AG04450 (cell line): ENCODE measurements around the gene LARGE2. TPM values are rescaled to one million over a fixed set of nuclear protein-coding genes. Genes with fewer than 3 reads are reported as not detected.

ENCODE experiments used
- CTCF ChIA-PET: fragments of 300-600, 350-600 bp; formaldehyde crosslinking; extraction: SDS; loops from one replicate; lab custom pipeline; 2022; ENCODE audit warnings: antibody characterized with exemption, inconsistent platforms; lab: Charles Lee
- POLR2A ChIA-PET: fragments of 350-600 bp; formaldehyde crosslinking; extraction: SDS; loops from one replicate; lab custom pipeline; 2021; ENCODE audit warnings: antibody characterized with exemption, inconsistent platforms; lab: Yijun Ruan, JAX
- DNase-seq: peaks from one replicate; pipeline ENCODE4 v3.0.0-alpha.2; 2011; ENCODE audit warnings: low read depth, low spot score
- H3K27ac ChIP-seq: one replicate; pipeline ENCODE4 v1.5.1; 2012; ENCODE audit warnings: low read depth, low read length, control low read depth
- H3K27me3 ChIP-seq: one replicate; pipeline ENCODE4 v1.6.0; 2012; ENCODE audit warnings: low read length; ENCODE audit not compliant: control insufficient read depth, insufficient read depth
- H3K4me3 ChIP-seq: 2 replicates; pipeline ENCODE4 v1.5.1; 2011; ENCODE audit warnings: mild to moderate bottlenecking, low read depth, low read length, control low read depth
- H3K9me3 ChIP-seq: 2 replicates; pipeline ENCODE4 v1.5.1; 2012; ENCODE audit warnings: low read length; ENCODE audit not compliant: control insufficient read depth, insufficient read depth
- polyA plus RNA-seq: library from polyadenylated mRNA; depleted of rRNA; stranded (reverse); fragments of >200 nt; gene quantifications from 2 replicates; pipeline ENCODE4 v1.2.3, GENCODE V29; 2011
- TF ChIP-seq, protein P1 (sequence below): IDR thresholded peaks from 2 replicates; pipeline ENCODE4 v1.5.1; 2011; ENCODE audit warnings: low read depth, low read length, control low read depth, inconsistent platforms

LARGE2 gene
- polyA plus RNA-seq, 1 experiment = not detected

DNA sequence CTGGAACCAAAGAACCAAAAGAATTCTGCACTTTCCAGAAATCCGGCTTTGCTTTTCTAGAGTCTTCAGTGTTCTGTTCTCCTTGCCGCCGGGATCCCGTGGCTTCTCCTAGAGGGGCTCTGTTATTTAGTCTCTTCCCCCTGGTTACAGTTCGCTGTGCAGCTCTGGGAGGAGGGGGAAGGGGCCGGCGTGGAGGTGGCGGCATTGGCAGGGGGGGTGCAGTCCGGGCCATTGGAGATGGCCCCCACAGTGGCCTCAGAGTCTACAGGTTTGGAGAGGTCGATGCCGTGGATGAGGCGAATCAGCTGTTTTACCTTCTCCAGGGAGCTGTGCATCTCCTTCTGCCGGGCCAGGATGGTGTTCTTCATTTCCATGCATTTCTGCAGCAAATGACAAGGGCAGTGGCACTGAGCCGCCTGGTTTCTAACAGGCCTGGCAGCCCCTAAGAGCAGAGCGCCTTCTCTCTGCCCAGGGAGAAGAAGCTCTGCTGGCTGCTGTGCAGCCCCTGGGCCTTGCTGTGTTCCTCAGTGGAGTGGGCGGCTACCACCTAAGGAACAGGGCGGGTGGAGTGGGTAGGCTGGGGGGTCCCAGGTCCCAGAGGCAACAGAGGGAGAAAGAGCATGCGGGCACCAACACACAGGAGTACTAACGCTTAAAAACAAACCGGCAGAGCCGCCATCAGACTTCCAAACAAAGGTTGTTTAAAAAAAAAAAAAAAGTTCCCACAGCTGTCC lies 11.6 kb downstream of the LARGE2 start:
- CTCF ChIA-PET = no interaction called here
- H3K4me3 ChIP-seq = no peak overlapping the region
- H3K27ac ChIP-seq = no peak overlapping the region
- no peak for DNase-seq
- H3K9me3 ChIP-seq = no peaks in the 10 kb centered on the region
- POLR2A ChIA-PET = no interaction called here
- TF ChIP-seq, protein P1, sequence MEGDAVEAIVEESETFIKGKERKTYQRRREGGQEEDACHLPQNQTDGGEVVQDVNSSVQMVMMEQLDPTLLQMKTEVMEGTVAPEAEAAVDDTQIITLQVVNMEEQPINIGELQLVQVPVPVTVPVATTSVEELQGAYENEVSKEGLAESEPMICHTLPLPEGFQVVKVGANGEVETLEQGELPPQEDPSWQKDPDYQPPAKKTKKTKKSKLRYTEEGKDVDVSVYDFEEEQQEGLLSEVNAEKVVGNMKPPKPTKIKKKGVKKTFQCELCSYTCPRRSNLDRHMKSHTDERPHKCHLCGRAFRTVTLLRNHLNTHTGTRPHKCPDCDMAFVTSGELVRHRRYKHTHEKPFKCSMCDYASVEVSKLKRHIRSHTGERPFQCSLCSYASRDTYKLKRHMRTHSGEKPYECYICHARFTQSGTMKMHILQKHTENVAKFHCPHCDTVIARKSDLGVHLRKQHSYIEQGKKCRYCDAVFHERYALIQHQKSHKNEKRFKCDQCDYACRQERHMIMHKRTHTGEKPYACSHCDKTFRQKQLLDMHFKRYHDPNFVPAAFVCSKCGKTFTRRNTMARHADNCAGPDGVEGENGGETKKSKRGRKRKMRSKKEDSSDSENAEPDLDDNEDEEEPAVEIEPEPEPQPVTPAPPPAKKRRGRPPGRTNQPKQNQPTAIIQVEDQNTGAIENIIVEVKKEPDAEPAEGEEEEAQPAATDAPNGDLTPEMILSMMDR = no peak
- H3K27me3 ChIP-seq = no peaks in the 10 kb centered on the region

DNA sequence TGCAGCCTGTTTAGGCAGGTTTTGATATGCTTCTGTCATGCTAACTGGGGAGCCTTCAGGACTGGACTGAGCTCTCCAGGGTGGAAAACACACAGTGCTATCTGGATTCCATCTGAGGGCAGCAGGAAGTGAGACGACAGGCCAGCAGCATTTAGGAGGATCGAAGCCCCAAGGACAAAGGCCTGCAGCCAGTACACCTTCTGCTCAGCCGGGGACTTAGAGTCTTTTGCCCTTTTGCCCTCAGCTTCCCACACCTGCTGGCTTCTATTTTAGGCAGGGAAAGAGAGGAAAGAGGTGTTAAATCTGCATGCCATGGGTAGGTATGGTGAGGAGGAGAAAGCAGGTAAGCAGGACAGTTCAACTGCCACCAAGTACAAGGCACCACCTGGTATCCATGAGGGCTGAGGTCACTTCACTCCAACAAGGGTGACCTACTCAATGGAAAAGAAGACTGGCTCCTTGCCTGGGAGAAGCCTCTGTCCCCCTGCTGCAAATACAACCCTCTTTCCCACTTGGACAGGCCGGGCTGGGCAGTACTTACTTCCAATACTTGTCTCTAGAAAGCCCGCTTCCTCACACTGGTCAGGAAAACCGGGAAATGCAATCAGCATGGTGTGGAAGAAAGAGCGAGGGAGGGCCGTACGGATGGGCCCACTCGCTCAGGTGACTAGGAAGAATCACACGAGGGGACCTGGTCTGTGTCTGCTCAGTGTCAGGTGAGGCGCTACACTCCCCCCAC lies 12.3 kb downstream of the LARGE2 start:
- H3K27ac ChIP-seq = no peak overlapping the region
- POLR2A ChIA-PET = no interaction called here
- no peaks in the 10 kb centered on the region for H3K27me3 ChIP-seq
- H3K4me3 ChIP-seq = no peak overlapping the region
- DNase-seq = no peak
- TF ChIP-seq, protein P1 = no peak
- H3K9me3 ChIP-seq = no peaks in the 10 kb centered on the region
- CTCF ChIA-PET = interaction anchor here (0.8 kb wide), 1 partner anchor 31 kb away, joined by 4 read pairs; no protein-coding TSS in a partner anchor

DNA sequence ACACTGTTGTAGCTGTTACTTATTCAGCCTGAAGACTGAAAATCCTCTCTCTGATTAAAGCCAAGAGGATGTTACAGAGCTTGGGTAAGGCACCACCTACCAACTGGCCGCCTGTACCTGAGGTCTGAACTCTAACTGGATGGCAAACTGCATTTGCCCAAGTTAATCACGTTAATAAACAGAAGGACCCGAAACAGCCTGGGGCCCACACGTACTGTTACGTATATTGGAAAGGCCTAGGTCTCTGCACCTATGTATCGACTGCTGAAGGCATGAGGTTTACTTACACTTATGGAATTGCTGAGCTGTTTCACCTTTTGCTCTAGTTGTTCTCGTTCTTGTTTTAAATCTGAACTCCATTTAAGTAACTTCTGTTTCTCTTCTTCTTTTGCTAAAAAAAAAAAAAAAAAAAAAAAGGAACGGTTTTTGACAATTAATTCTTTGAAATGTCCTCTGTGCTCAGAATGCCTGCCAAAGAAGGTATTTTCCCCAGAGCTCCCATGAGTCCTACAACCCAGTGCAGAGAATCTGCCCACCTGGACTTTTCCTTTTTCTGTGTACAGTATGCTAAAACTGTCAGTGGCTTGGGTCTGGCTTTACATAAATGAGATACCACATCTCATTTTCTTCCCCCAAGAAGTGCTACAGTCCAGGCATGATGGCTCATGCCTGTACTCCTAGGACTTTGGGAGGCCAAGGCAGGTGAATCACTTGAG lies 13.1 kb downstream of the LARGE2 start:
- no peak for DNase-seq
- H3K27me3 ChIP-seq = no peaks in the 10 kb centered on the region
- POLR2A ChIA-PET = no interaction called here
- TF ChIP-seq, protein P1 = no peak
- CTCF ChIA-PET = interaction anchor here (0.7 to 0.8 kb wide), 3 partner anchors 30 to 93 kb away, joined by 4 to 7 read pairs (median 5); no protein-coding TSS in a partner anchor
- H3K9me3 ChIP-seq = no peaks in the 10 kb centered on the region
- H3K27ac ChIP-seq = no peak overlapping the region
- H3K4me3 ChIP-seq = no peak overlapping the region

DNA sequence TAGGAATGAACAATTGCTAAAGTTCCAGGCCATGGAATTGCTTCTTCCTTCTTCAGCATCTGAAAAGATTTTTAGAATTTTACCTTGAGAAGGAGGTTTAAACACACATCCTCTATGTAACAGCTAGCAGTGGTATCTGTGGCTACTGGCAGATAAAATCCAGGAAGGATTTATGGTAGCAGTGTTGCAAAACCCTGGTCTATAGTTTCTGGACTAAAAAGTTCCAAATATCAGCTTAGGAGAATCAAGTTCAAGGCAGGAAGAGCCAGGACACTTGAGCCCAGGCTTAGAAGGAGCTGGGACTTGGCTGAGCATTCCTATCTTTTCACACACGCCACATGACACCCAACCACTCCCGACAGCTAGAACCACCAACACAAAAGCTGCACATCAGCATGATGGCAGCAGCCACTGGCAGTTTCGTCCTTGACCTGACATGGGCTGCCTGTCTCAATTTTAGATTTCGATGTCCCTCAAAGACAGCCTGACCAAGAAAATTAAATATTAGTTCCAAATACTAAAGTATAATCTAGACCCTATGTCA lies 14.1 kb downstream of the LARGE2 start:
- no peak for DNase-seq
- H3K4me3 ChIP-seq = no peak overlapping the region
- POLR2A ChIA-PET = no interaction called here
- CTCF ChIA-PET = interaction anchor here (0.8 to 1.2 kb wide), 2 partner anchors 16 to 165 kb away, joined by 3 read pairs; no protein-coding TSS in a partner anchor
- H3K27ac ChIP-seq = no peak overlapping the region
- no peaks in the 10 kb centered on the region for H3K27me3 ChIP-seq
- no peaks in the 10 kb centered on the region for H3K9me3 ChIP-seq
- TF ChIP-seq, protein P1 = no peak
